IPS DF 19.7 (cell line): ENCODE data around the gene SLAMF1.
"Not testable (repeated sequence)": the region's sequence is repeated elsewhere in the genome, so short reads cannot be mapped to it uniquely, and the experiment has no call there.

Experiments
- DNase-seq: peaks from one replicate; pipeline ENCODE4 v3.0.0-alpha.2; 2013; ENCODE audit warnings: low read depth, low spot score

The SLAMF1 gene, protein sequence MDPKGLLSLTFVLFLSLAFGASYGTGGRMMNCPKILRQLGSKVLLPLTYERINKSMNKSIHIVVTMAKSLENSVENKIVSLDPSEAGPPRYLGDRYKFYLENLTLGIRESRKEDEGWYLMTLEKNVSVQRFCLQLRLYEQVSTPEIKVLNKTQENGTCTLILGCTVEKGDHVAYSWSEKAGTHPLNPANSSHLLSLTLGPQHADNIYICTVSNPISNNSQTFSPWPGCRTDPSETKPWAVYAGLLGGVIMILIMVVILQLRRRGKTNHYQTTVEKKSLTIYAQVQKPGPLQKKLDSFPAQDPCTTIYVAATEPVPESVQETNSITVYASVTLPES

DNA sequence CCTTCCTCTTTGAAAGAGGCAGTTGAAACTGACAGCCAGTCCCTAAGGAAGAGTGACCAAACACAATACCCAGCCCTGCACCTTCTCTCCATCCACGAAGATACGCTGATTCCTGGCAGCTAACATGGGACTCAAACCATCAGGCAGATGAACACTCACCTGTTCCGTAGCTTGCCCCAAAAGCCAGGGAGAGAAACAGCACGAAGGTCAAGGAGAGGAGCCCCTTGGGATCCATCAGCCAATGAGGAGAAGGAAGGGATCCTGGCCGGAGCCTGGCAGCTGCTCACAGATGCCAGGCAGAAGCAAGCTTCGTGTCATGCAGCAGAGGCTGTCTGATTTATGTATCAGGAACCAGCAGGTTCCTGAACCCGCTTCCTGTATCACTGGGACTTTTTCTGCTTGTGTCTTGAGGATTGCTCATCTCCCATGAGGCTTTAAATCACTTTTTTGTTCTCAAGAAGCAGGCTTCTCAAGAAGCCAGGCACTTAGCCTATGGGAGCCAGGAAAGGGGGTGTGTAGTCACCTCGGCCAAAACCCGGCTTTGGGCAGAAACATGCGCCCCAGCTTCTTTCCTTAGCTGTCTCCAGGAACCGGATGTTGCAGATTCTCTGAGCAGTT is at the start of gene SLAMF1:
Gene SLAMF1, minus strand, starts transcription at position 334 of the 618 bp plus-strand sequence. Its CDS starts 99 bp downstream, at position 235.
- no peak for DNase-seq

DNA sequence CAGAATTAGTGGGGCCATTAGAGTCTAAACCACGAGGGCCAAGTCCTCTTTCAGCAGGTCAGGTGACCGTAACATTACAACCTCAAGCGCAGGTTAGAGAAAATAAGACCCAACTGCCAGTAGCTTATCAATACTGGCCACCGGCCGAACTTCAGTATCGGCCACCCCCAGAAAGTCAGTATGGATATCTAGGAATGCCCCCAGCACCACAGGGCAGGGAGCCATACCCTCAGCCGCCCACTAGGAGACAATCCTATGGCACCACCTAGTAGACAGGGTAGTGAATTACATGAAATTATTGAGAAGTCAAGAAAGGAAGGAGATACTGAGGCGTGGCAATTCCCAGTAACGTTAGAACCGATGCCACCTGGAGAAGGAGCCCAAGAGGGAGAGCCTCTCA is 45.5 kb upstream of the SLAMF1 start:
- DNase-seq = not testable (repeated sequence)

DNA sequence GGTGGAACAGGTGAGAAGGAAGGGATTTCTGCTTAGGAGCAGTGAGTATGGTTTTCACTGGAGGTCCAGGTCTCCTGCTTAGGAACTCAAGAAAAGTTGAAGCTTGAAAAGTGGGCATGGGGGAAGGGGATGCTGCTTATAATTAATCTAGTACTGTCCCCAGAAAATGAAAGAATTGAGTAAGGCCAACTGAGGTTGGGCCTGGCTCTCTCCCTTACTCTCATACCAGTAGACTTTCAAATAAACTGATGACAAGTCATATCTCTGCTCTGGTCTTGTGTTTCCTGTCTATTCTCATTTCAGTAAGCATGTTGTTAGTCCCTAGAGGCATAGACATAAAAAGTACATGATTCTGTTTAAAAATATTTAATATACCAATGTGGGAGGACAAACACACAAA is 38.4 kb upstream of the SLAMF1 start:
- DNase-seq = no peak

DNA sequence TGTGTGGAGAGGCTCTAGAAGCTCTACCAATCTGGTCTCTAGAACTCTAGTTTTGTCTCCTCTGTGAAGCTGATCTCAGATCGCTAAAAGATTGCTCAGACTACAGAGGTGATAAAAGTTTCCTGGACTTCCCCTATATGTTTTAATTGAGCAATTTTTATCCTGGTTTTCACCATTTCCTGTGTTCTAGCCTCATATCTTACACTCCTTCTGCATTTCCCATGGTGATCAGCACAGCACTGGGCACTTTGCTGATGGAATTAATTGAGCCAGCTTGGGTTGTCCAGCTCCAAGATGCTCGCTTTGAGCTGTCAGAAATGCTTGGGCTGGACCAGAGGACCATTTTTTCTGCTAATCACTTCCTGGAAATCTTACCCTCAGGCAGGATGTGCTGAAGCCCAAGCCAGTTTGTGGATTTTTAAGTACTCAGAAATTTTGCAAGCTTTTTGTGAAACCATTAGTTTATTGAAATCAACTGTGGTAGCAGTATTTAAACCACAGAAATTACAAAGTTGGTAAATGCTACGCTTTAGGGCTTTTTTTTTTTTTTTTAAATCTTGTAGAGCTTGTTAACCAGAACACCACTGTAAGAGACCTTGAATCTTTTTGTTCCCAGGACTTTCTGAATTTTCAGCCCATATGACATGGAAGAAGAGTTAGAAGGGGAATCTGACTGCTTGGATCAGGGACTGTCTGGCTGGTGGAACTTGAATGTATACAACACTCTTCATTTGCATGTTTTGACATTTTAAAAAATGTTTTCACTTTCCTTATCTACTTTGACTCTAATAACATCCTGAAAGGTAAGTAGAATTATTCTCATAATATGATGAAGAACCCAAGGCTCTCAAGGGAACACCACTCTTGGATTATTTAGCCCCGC is 36.4 kb upstream of the SLAMF1 start:
- DNase-seq = no peak

DNA sequence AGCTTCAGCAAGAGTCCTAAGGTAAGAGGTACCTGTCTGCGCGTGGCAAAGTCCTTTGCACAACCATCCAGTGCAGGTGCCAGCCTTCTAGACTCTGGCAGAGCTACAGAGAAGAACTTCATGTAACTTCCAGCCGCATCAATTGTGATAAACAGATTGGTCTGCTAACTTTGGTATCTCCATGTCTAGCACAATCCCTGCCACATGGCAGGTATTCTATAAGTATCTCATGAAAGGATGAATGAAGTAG is 35.0 kb upstream of the SLAMF1 start:
- DNase-seq = no peak

DNA sequence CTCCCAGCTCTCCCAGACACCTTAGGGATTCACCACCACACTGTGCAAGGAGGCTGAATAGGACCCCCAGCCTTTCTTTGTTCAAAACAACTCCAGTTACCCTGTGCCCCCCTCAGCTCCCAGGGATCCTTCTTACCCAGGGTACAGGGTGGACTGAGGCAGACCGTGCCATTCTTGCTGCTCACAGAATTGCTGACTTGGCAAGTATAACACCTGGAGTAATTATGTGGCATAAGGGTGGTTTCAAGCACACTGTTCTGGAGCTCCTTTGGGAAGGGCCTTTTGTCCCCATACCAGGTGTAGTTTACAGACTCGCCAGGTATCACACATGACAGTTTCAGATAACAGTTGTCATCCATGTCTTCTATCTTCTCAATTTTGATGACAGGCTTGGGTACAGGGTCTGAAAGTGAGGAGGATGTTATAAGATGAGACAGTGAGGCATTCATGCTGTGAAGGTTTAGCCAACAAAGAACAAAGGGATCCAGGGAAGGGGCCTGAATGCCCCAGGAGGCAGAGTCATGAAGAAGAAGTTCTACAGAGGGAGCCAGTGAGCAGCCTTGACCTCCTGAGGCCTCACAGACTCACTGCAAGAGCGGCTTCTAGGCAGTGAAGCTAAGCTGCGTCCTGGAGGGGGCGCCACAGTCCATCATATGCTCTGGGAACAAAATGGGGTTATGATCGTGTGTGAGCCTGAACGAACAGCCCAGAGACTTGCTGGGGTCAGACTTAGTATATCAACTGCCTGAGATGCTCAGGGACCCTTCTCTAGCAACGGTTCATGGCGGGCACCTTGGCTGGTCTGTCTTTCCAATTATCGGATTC is 34.4 kb upstream of the SLAMF1 start:
- DNase-seq = peak; percentile 78

GRCh38 chr1:160680399-160680798 is 33.6 kb upstream of the SLAMF1 start:
- no peak for DNase-seq

DNA sequence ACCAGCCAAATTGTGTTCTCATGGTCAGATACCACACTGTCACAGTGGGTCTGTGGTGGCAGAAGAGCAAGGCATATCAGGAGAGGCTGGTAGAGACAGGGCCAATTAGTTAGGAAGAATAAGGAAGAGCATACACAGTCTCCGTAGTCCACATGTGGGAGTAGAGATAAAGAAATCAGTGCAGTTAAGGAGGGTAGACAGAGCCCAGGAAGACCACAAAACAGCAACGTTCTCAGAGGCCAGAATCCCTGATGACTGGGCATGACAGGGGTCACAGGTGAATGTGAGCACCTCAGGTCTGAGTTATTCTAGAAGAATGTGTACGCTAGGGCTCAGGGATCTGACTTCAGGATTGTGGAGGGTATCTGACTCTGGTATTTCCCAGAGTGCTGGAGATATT is 33.0 kb upstream of the SLAMF1 start:
- DNase-seq = no peak

- DNase-seq = no peak
Observed at GRCh38 chr1:160676869-160677597, 30.2 kb upstream of the SLAMF1 start.

DNA sequence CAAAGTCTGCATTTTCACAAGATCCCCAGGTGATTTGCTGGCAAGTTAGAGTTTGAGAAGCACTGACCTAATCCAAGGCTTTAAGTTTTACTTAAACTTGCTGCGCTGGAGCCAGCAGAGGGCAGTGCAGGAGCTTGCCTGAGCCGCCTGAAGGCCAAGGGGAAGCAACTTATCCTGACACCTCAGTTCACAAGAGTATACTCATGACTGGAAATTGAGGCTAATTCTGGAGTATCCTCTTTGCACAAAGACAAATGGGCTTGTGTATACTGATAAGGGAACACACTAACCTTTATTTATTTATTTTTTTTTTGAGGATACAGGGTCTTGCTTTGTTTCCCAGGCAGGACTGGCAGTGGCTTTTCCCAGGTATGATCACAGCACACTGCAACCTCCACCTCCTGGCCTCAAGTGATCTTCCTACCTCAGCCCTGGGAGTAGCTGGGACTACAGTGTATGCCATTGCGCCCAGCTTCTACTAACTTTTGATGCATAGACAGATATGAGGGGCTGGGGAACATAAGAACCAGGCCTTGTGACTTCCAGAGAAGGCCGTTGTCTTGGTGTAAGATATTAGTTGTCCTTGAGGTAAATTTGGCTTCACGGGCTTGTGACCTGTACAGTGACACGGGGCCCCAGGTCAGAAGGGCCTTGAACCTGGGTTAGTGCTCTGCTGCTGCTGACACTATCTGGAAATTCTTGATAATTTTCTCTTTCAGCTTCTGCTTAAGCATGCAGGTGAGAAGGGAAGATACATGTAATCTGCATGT is 29.0 kb upstream of the SLAMF1 start:
- no peak for DNase-seq

DNA sequence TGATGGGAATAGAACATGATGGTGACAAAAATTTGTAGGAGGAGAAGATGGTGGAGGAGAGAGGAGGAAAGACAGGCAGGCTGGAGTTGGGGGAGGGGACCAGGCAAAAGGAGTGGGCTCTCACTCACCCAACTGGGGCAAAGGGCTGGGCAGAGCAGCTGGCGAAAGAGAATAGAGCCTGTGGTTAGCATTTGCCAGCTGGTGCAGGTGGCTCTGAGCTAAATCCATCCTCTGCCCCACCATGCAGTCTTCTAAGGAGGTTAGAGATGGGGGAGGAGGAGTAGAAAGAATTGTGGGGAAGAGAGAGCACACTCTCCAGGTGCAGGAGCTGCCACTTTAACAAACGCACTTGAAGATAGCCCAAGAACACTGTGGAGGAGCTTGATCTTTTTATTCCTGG is 27.6 kb upstream of the SLAMF1 start:
- DNase-seq = no peak

DNA sequence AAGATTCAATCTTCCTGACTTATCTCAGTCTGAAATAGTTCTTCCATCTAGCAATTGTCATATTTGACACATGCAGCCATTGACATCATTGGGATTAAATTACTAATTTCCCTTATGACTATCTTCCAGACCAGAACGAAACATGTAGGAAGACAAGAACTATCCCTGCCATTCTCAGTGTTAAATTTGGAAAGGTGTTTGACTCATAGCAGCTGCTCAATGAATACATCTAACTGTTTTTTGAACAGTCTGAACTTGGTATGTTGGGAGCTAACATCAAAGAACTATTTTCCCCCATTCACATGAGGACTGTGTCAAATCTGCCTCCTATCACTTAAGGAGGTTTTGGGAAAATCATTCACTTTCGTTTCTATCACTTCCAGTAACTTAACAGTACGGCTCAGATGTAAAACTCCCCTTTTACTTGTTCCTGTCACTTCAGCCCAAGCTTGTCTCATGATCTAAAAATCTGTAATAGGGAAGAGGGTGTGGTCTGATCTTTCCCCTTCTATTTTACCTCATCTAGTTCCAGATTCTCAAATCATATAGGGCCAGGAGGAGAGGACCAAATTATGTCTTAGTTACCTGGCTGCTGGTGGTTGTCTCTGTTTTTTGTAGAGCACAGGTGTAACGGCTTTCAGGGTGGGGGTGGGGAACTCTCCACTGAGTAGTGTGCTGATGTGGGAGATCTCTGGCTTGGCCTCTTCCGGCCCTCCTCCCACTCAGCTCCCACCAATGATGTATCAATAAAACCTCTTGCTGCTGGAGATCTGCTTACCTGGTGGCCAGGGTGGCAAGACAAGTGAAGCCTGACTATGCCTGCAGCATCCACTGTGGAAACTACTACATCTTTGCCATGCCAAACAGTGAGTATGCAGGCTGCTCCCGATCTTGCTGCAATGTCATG is 26.2 kb upstream of the SLAMF1 start:
- no peak for DNase-seq

DNA sequence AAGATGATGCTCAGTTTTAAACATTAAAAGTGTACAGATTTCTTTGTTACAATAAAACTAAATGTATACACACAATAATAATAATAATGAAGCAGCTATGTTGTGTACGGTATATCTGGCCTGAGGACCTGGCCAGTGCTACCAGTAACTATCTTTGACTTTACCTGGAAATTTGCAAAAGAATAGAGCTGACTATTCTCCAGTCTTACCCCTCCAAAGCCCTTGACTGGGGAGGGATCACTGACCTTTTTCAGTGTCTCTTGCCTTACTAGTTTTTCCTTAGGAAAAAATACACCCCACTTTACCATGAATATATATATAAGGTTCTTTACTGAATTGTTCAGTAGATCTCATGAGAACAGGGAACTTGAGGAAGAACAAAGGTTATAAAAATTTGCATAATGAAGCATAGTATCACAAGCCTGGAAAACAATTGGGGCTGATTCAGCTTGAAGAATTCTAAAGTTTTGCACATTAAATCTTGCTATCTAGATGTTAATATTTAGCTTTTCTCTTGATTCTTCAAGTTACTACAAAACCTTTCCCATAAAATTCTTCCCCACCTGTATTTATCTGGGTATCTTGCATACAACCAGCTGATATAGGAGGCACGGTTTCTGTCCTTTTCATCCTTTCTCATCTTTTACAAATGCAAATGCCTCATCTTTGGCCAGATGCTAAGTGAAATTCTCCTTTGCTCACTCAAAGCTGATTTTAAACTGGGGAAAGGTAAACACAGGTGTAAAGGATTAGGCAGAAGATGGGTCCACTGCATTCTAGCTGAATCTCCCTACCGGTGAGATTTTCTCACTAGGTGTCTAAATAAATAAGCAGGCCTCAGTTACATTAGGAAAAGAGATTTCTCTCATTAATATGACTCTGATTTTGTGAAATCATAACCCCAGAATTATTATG is 25.0 kb upstream of the SLAMF1 start:
- no peak for DNase-seq

GRCh38 chr1:160670701-160671100 is 23.9 kb upstream of the SLAMF1 start:
- DNase-seq = no peak

DNA sequence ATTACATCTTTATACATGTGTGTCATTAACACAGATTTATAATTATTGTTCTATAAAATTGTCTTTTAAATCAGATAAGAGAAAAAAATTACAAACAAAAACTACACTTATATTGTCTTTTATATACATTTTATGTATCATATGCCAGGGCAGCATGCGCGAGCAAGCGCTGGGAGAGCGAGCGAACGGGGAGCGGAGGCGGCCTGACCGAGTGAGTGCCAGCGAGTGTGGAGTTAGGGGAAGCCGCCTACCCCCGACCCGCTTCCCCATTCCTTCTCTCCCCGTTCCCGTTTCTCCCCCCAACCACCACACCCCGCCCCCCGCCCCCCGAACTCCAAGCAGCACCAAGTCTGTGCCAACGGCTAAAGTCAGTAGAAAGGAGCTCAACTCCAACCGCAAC is 23.0 kb upstream of the SLAMF1 start:
- DNase-seq = no peak

- DNase-seq = no peak
Observed at GRCh38 chr1:160669276-160669675, 22.4 kb upstream of the SLAMF1 start.

- DNase-seq = no peak
Observed at GRCh38 chr1:160667896-160668295, 21.1 kb upstream of the SLAMF1 start.

DNA sequence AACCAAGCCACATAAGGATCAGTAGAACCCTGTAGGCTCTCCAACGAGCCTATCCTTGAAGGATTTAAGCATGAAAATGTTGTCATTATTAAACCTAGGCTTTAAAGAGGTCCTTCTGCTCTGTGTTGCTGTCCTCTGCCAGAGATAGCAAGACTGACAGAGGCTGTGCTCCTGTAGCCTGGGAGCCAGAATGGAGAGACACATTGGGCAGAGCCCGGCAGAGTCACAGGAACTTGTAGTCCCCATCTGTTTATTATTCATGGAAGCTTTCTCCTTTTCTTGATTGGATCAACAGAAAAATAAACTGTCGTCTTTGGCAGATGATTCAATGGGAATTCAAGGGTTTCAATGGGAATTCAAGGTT is 19.2 kb upstream of the SLAMF1 start:
- no peak for DNase-seq
